GM12864 (cell line): Measurements from ENCODE around the gene ZFP36.

Experiments used
- DNase-seq: peaks from one replicate; pipeline ENCODE4 v3.0.0-alpha.2; 2011; ENCODE audit warnings: low read depth
- H3K4me3 ChIP-seq: 2 replicates; pipeline ENCODE4 v1.5.1; 2011; ENCODE audit warnings: mild to moderate bottlenecking, low read depth, low read length, control low read depth
- CTCF ChIP-seq: IDR thresholded peaks from 2 replicates; pipeline ENCODE4 v1.5.1; 2011; ENCODE audit warnings: low read depth, mild to moderate bottlenecking, moderate library complexity, low read length, control low read depth, inconsistent platforms; ENCODE audit errors: missing control alignments

Gene ZFP36

GRCh38 chr19:39416152-39417120 is 9.8 kb downstream of the ZFP36 start:
- no peak for DNase-seq
- no peak overlapping the region for H3K4me3 ChIP-seq
- no peak for TF ChIP-seq CTCF

GRCh38 chr19:39417463-39418181 is 11.0 kb downstream of the ZFP36 start:
- no peak overlapping the region for H3K4me3 ChIP-seq
- no peak for DNase-seq
- TF ChIP-seq CTCF, result no peak

- no peak for TF ChIP-seq CTCF
- no peak for DNase-seq
- no peak overlapping the region for H3K4me3 ChIP-seq
Measured at GRCh38 chr19:39419003-39419402, 12.4 kb downstream of the ZFP36 start.

- TF ChIP-seq CTCF, result no peak
- no peak for DNase-seq
Measured at GRCh38 chr19:39420769-39421168, 14.1 kb downstream of the ZFP36 start.

DNA sequence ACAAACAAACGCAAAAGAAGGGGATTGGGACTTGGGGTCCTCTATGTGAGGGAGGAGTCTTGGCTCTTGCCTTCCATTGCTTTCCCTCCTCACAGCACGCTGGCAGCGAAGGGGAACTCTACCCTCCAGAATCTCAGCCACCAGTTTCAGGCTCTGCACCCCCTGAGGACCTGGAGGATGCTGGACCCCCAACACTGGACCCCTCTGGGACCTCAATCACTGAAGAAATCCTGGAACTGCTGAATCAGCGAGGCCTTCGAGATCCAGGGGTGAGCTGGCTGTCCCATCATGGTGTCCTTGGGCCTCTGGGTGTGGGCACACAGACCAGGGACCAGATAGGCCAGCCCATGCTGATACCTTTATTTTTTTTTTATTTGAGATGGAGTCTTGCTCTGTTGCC is 15.4 kb downstream of the ZFP36 start:
- no peak for DNase-seq
- no peak for TF ChIP-seq CTCF
- H3K4me3 ChIP-seq, result no peak overlapping the region

More at GRCh38 chr19:39420769-39421168, 14.1 kb downstream of the ZFP36 start:
- H3K4me3 ChIP-seq, result no peak overlapping the region

DNA sequence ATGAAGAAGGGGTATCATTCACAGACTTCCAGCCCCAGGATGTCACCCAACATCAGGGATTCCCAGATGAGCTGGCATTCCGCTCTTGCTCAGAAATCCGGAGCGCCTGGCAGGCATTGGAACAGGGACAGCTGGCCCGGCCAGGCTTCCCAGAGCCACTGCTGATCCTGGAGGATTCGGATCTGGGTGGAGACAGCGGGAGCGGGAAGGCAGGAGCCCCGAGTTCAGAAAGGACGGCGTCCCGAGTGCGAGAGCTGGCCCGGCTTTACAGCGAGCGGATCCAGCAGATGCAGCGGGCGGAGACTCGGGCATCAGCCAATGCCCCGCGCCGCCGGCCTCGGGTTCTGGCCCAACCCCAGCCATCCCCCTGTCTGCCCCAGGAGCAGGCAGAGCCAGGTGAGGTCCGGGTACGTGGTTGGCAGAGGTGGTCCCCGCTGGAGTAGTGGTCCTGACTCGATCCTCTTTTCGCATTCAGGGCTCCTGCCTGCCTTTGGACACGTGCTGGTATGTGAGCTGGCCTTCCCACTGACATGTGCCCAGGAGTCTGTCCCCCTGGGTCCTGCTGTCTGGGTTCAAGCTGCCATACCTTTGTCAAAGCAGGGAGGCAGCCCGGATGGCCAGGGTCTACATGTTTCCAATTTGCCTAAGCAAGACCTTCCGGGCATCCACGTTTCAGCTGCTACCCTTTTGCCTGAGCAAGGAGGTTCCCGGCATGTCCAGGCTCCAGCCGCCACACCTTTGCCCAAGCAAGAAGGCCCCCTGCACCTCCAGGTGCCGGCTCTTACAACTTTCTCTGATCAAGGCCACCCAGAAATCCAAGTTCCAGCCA is 16.8 kb downstream of the ZFP36 start:
- no peak for TF ChIP-seq CTCF
- DNase-seq, result no peak

More for the DNA sequence above, 16.8 kb downstream of the ZFP36 start:
- no peak overlapping the region for H3K4me3 ChIP-seq
